ENCODE measurements around the gene SMARCAL1.

- TF ChIP-seq POLR2AphosphoS5 (IDR thresholded peaks at IDR 0.05; ENCODE audit: borderline replicate concordance, low read depth, low read length) (no peak), EZH2 (IDR thresholded peaks at IDR 0.05) (no peak)
Observed at GRCh38 chr2:216413882-216414281, 1.6 kb downstream of the SMARCAL1 start.
